IMR-90 (cell line): ENCODE measurements around the gene SYP. TPM values are rescaled to one million over a fixed set of nuclear protein-coding genes. Genes with fewer than 3 reads are reported as not detected.

ENCODE experiments used
- ATAC-seq: fragments of 200-7000 bp; cut with Tn5 transposase; 2 replicates; pipeline ENCODE4 v1.9.1; 2020; ENCODE audit warnings: low read depth, mild to moderate bottlenecking, moderate library complexity
- BruUV-seq: library from RNA; stranded (reverse); fragments of 400-500 nt; replicated peaks from 2 replicates; lab custom pipeline; 2021; lab: Mats Ljungman, UMichigan
- CTCF ChIA-PET: fragments of 300-600 bp; formaldehyde crosslinking; extraction: SDS; loops from one replicate; lab custom pipeline; 2021; ENCODE audit warnings: antibody characterized with exemption; lab: Yijun Ruan, JAX
- POLR2A ChIA-PET: fragments of 300-600 bp; sonication (Branson Sonifier 250); formaldehyde crosslinking; loops from one replicate; lab custom pipeline; 2022; ENCODE audit warnings: antibody characterized with exemption; ENCODE audit not compliant: unreplicated experiment; lab: Charles Lee
- DNase-seq: peaks from one replicate; pipeline ENCODE4 v3.0.0; 2013
- H2AFZ ChIP-seq: replicated peaks from 2 replicates; pipeline ENCODE3; 2013; ENCODE audit warnings: low read length, mild to moderate bottlenecking; ENCODE audit not compliant: poor library complexity
- H2AK5ac ChIP-seq: 2 replicates; pipeline ENCODE4 v1.6.1; 2013; ENCODE audit warnings: low read depth, low read length, inconsistent platforms
- H2AK9ac ChIP-seq: replicated peaks from 2 replicates; pipeline ENCODE3; 2013; ENCODE audit warnings: mild to moderate bottlenecking, low read depth, low read length, moderate library complexity; ENCODE audit not compliant: poor library complexity
- H2BK120ac ChIP-seq: 2 replicates; pipeline ENCODE4 v1.6.1; 2013; ENCODE audit warnings: low read depth, low read length, inconsistent platforms
- H2BK15ac ChIP-seq: 3 replicates; pipeline ENCODE4 v1.6.1; 2013; ENCODE audit warnings: low read depth, low read length, inconsistent platforms
- H2BK20ac ChIP-seq: 2 replicates; pipeline ENCODE4 v1.6.1; 2013; ENCODE audit warnings: low read depth, mild to moderate bottlenecking, inconsistent platforms, low read length, moderate library complexity
- H2BK5ac ChIP-seq: 2 replicates; pipeline ENCODE4 v1.6.1; 2013; ENCODE audit warnings: mild to moderate bottlenecking, low read depth, low read length, inconsistent platforms; ENCODE audit not compliant: poor library complexity, severe bottlenecking
- H3K14ac ChIP-seq: replicated peaks from 2 replicates; pipeline ENCODE4 v1.6.1; 2013; ENCODE audit warnings: low read depth, low read length, inconsistent platforms
- H3K18ac ChIP-seq: 2 replicates; pipeline ENCODE4 v1.6.1; 2013; ENCODE audit warnings: low read depth, low read length, control low read depth
- H3K23ac ChIP-seq: 2 replicates; pipeline ENCODE4 v1.6.1; 2013; ENCODE audit warnings: low read depth, low read length, inconsistent platforms
- H3K27ac ChIP-seq: 2 replicates; pipeline ENCODE4 v1.5.1; 2013; ENCODE audit warnings: mild to moderate bottlenecking, control low read depth, low read length; ENCODE audit not compliant: insufficient read depth
- H3K27me3 ChIP-seq: 2 replicates; pipeline ENCODE4 v1.6.1; 2013; ENCODE audit warnings: low read length; ENCODE audit not compliant: control insufficient read depth, insufficient read depth
- H3K36me3 ChIP-seq: 2 replicates; pipeline ENCODE4 v1.6.1; 2013; ENCODE audit warnings: low read length, mixed read lengths; ENCODE audit not compliant: control insufficient read depth, insufficient read depth
- H3K4ac ChIP-seq: 2 replicates; pipeline ENCODE4 v1.6.1; 2013; ENCODE audit warnings: low read depth, low read length, inconsistent platforms
- H3K4me1 ChIP-seq: 2 replicates; pipeline ENCODE4 v1.6.1; 2013; ENCODE audit warnings: low read length, mixed read lengths; ENCODE audit not compliant: control insufficient read depth, insufficient read depth
- H3K4me2 ChIP-seq: 2 replicates; pipeline ENCODE4 v1.6.1; 2013; ENCODE audit warnings: low read depth, mild to moderate bottlenecking, control low read depth, low read length, moderate library complexity
- H3K4me3 ChIP-seq: 2 replicates; pipeline ENCODE4 v1.5.1; 2013; ENCODE audit warnings: low read depth, mild to moderate bottlenecking, control low read depth, low read length, moderate library complexity; ENCODE audit not compliant: insufficient read depth
- H3K56ac ChIP-seq: 2 replicates; pipeline ENCODE4 v1.6.1; 2013; ENCODE audit warnings: low read length, inconsistent platforms; ENCODE audit not compliant: insufficient read depth; ENCODE audit errors: extremely low read depth
- H3K79me1 ChIP-seq, 2 experiments: 2 replicates each; pipeline ENCODE4 v1.6.1; 2013; ENCODE audit warnings: low read length in 2 of 2, inconsistent platforms in 1 of 2, low read depth in 1 of 2
- H3K9ac ChIP-seq: 2 replicates; pipeline ENCODE4 v1.6.1; 2013; ENCODE audit warnings: low read depth, low read length, control low read depth
- H3K9me1 ChIP-seq: 2 replicates; pipeline ENCODE4 v1.6.1; 2013; ENCODE audit warnings: low read length, inconsistent platforms; ENCODE audit not compliant: insufficient read depth
- H3K9me3 ChIP-seq: 2 replicates; pipeline ENCODE4 v1.6.1; 2013; ENCODE audit warnings: low read length; ENCODE audit not compliant: control insufficient read depth, insufficient read depth
- H4K20me1 ChIP-seq: 2 replicates; pipeline ENCODE4 v1.6.1; 2013; ENCODE audit warnings: low read length, inconsistent platforms; ENCODE audit not compliant: insufficient read depth
- H4K5ac ChIP-seq: 2 replicates; pipeline ENCODE4 v1.6.1; 2013; ENCODE audit warnings: mild to moderate bottlenecking, low read depth, low read length, control low read depth
- H4K8ac ChIP-seq, 2 experiments: 2 replicates each; pipeline ENCODE4 v1.6.1; 2013; ENCODE audit warnings: low read depth in 2 of 2, low read length in 2 of 2, control low read depth in 1 of 2, inconsistent platforms in 1 of 2
- H4K91ac ChIP-seq: 2 replicates; pipeline ENCODE4 v1.6.1; 2013; ENCODE audit warnings: low read depth, low read length, inconsistent platforms; ENCODE audit not compliant: insufficient read depth
- MAFK ChIP-seq: IDR thresholded peaks from 2 replicates; pipeline ENCODE4 v1.6.1; 2012; ENCODE audit warnings: low read depth, low read length, improper control_type of control experiment
- WGBS, 2 experiments: methylation state at CpG; one replicate each; pipeline versions ENCODE4 v1.1.5 to v1.1.7; 2013; ENCODE audit warnings: missing lambda C conversion rate in 2 of 2; ENCODE audit not compliant: insufficient read length in 1 of 2; ENCODE audit errors: extremely low coverage in 2 of 2; 5-methylcytosine and 5-hydroxymethylcytosine counted together
- dilution Hi-C: fragments of 300-500 bp; cut with HindIII; formaldehyde crosslinking; loops from one replicate; pipeline ENCODE4 v1.14.3; 2018; ENCODE audit warnings: low sequenced_read_pairs; ENCODE audit not compliant: unreplicated experiment
- in situ Hi-C: fragments of 300-500 bp; cut with MboI; formaldehyde crosslinking; loops from 3 replicates; pipeline ENCODE4 v1.14.3; 2019; ENCODE audit warnings: low sequenced_read_pairs, inconsistent platforms, mixed read lengths
- intact Hi-C: fragments of 100-400 bp; cut with micrococcal nuclease; formaldehyde crosslinking; loops from 2 replicates; pipeline ENCODE4 v1.10.0; 2022
- polyA plus RNA-seq, 3 experiments: library from polyadenylated mRNA; depleted of rRNA; stranded (reverse); fragments of >200 nt; gene quantifications; 2 replicates each; pipeline ENCODE4 v1.2.3, GENCODE V29; 2012; ENCODE audit warnings: low replicate concordance in 1 of 3
- total RNA-seq: library from RNA; depleted of rRNA; stranded (reverse); fragments of >200 nt; gene quantifications from 2 replicates; pipeline ENCODE4 v1.2.3, GENCODE V29; 2012

SYP gene
- total and polyA plus RNA-seq, 2 of the 4 experiments (the other 2 are of a cell fraction), result under 0.01 to 0.05 TPM

GRCh38 chrX:49237060-49237459, 37.1 kb upstream of the SYP start:
- intact Hi-C loops (no loop called here), in situ Hi-C loops (no loop called here), dilution Hi-C loops (no loop called here)
- Histone ChIP-seq H4K8ac (no peak overlapping the region), H4K5ac (no peak overlapping the region), H3K27ac (no peak overlapping the region), H3K4me1 (no peaks in the 10 kb centered on the region), H2AFZ (peak overlapping the region; percentile 14), H3K9me1 (no peaks in the 10 kb centered on the region), H2BK20ac (no peak overlapping the region), H3K18ac (no peak overlapping the region), H3K9me3 (no peaks in the 10 kb centered on the region), H2AK5ac (no peak overlapping the region), H2AK9ac (peak overlapping the region; percentile 37), H3K23ac (no peak overlapping the region), H3K9ac (no peak overlapping the region), H3K14ac (no peak overlapping the region), H3K4me3 (no peak overlapping the region), H2BK5ac (no peak overlapping the region), H3K56ac (no peak overlapping the region), H2BK15ac (no peak overlapping the region), H3K4ac (no peak overlapping the region), H3K4me2 (no peak overlapping the region), H3K79me1 (peaks cover 0 to 3% of the 10 kb centered on the region in 2 experiments; a peak in 1 of 4 replicates), H3K36me3 (no peaks in the 10 kb centered on the region), H4K91ac (no peak overlapping the region), H4K20me1 (no peaks in the 10 kb centered on the region), H2BK120ac (no peak overlapping the region), H3K27me3 (no peaks in the 10 kb centered on the region)
- TF ChIP-seq MAFK, result no peak
- ChIA-PET CTCF (no interaction called here), POLR2A (no interaction called here)
- no TSS peak for BruUV-seq
- ATAC-seq, result no peak
- no peak for DNase-seq
- 71% methylated on average over 3 of the region's 9 CpGs; no CpG with 5 or more reads in 1 of the 2 experiments for WGBS, 2 experiments
